Measurements from ENCODE around the gene IPCEF1. TPM values are rescaled to one million over a fixed set of nuclear protein-coding genes. Genes with fewer than 3 reads are reported as not detected.

Gene IPCEF1
- total and polyA plus RNA-seq, 2 of the 8 experiments (the other 6 are each of a cell fraction or from before 2014, with no cell fraction given), result 0.41 to 0.78 TPM

DNA sequence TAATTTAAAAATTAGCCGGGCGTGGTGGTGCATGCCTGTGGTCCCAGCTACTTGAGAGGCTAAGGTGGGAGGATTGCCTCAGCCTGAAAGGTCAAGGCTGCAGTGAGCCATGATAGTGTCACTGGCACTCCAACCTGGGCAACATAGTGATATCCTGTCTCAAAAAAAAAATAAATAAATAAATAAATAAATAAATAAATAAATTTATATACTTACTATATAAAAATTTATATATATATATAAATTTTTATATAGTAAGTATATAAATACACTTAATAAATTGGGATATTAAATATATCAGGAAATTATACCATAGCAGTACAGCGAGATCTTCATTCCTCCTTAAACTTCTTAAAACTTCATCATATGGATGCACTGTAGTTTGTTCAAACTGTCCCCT, 23.0 kb upstream of the IPCEF1 start (continued):
- TF ChIP-seq NANOG (IDR thresholded peaks at IDR 0.05; ENCODE audit: insufficient read depth, low read depth, low read length, poor library complexity, severe bottlenecking) (no peak), RAD21 (IDR thresholded peaks at IDR 0.05 in 1 of 2, conservative IDR thresholded peaks at IDR 0.05 in 1 of 2; ENCODE audit: low read depth in 2 of 2, low read length in 2 of 2) (no peak), CEBPB (IDR thresholded peaks at IDR 0.05; ENCODE audit: low read depth, low read length) (no peak), ASH2L (IDR thresholded peaks at IDR 0.05; ENCODE audit: low read length) (no peak)
